GM21717 (cell line): ENCODE data around the gene RCN2.
A peak's percentile ranks its signal among the peaks of the same experiment; 100 is the strongest.

Source experiments
- ATAC-seq: cut with Tn5 transposase; IDR thresholded peaks from one replicate; pipeline ENCODE4 v1.9.1; 2021; ENCODE audit warnings: mild to moderate bottlenecking, moderate library complexity; ENCODE audit not compliant: unreplicated experiment

The RCN2 gene

GRCh38 chr15:76972389-76973361 is 41.1 kb downstream of the RCN2 start:
- ATAC-seq, result no peak

GRCh38 chr15:76973362-76973743 is 41.8 kb downstream of the RCN2 start:
- ATAC-seq, result no peak

GRCh38 chr15:76973906-76974305 is 42.4 kb downstream of the RCN2 start:
- ATAC-seq, result no peak

- no peak for ATAC-seq
Measured at GRCh38 chr15:76974456-76975036, 43.0 kb downstream of the RCN2 start.

- ATAC-seq, result no peak
Measured at GRCh38 chr15:76976141-76976540, 44.6 kb downstream of the RCN2 start.

GRCh38 chr15:76976572-76977270 is 45.2 kb downstream of the RCN2 start:
- ATAC-seq, result no peak

GRCh38 chr15:76978522-76979330 is 47.2 kb downstream of the RCN2 start:
- no peak for ATAC-seq

GRCh38 chr15:76979331-76979925 is 47.9 kb downstream of the RCN2 start:
- ATAC-seq, result no peak

- no peak for ATAC-seq
Measured at GRCh38 chr15:76979996-76980520, 48.5 kb downstream of the RCN2 start.

GRCh38 chr15:76982356-76982755 is 50.8 kb downstream of the RCN2 start:
- no peak for ATAC-seq

- ATAC-seq, result no peak
Measured at GRCh38 chr15:76982756-76983155, 51.2 kb downstream of the RCN2 start.

- ATAC-seq, result no peak
Measured at GRCh38 chr15:76983590-76984375, 52.2 kb downstream of the RCN2 start.

GRCh38 chr15:76986743-76987142 is 55.2 kb downstream of the RCN2 start:
- no peak for ATAC-seq

- ATAC-seq, result no peak
Measured at GRCh38 chr15:76987276-76987675, 55.7 kb downstream of the RCN2 start.

- peak; percentile 58 for ATAC-seq
Measured at GRCh38 chr15:76987896-76988860, 56.6 kb downstream of the RCN2 start.

- ATAC-seq, result no peak
Measured at GRCh38 chr15:76988867-76989780, 57.6 kb downstream of the RCN2 start.

GRCh38 chr15:76991048-76991447 is 59.5 kb downstream of the RCN2 start:
- ATAC-seq, result no peak
